H1 (cell line): Measurements from ENCODE around the gene EEF1AKMT3. TPM values are rescaled to one million over a fixed set of nuclear protein-coding genes. Genes with fewer than 3 reads are reported as not detected.

Experiments
- CBX8 ChIP-seq: fragments of 300-800, 300-1000 bp; sonication (generic); IDR thresholded peaks from 2 replicates; pipeline ENCODE4 v1.7.1; 2016; ENCODE audit warnings: low read depth, low read length, borderline replicate concordance
- CTBP2 ChIP-seq: IDR thresholded peaks from 2 replicates; pipeline ENCODE4 v1.7.0; 2011; ENCODE audit warnings: borderline replicate concordance, mild to moderate bottlenecking, moderate library complexity, mixed read lengths, low read length; ENCODE audit not compliant: insufficient read depth, insufficient read length
- KDM5A ChIP-seq: fragments of 200-600 bp; IDR thresholded peaks from 2 replicates; pipeline ENCODE4 v1.7.1; 2012; ENCODE audit warnings: mild to moderate bottlenecking, low read length, inconsistent platforms, mixed read lengths
- TAF7 ChIP-seq: optimal IDR thresholded peaks from 2 replicates; pipeline ENCODE3; 2011; ENCODE audit warnings: low read depth, mild to moderate bottlenecking, inconsistent platforms, low read length, moderate library complexity, borderline replicate concordance
- polyA plus RNA-seq, 7 experiments: library from polyadenylated mRNA; depleted of rRNA in 3 of 7; stranded (reverse) in 5 of 7; unstranded in 2 of 7; fragments of >200 nt in 5 of 7; fragments of 200-250 nt in 2 of 7; gene quantifications; 1 replicate in 5 of 7; 2 replicates in 1 of 7; 4 replicates in 1 of 7; pipeline versions ENCODE4 v1.2.1 to v1.2.3, GENCODE V29; 2011 to 2013; ENCODE audit warnings: missing spikeins in 2 of 7, mixed read lengths in 2 of 7
- total RNA-seq: library from RNA; stranded (reverse); fragmentation: NEBNext Ultra II Directional; extraction: Animal tissue kit (Norgen Biotek cat#: 25700); gene quantifications from 2 replicates; pipeline ENCODE4 v1.2.1, GENCODE V29; 2021
- TF ChIP-seq, protein P1 (sequence below): IDR thresholded peaks from 2 replicates; pipeline ENCODE4 v1.6.1; 2012; ENCODE audit warnings: inconsistent platforms

The EEF1AKMT3 gene
- total and polyA plus RNA-seq, 2 of the 8 experiments (the other 6 are each of a cell fraction or from before 2014, with no cell fraction given), result 3.1 to 4.4 TPM

DNA sequence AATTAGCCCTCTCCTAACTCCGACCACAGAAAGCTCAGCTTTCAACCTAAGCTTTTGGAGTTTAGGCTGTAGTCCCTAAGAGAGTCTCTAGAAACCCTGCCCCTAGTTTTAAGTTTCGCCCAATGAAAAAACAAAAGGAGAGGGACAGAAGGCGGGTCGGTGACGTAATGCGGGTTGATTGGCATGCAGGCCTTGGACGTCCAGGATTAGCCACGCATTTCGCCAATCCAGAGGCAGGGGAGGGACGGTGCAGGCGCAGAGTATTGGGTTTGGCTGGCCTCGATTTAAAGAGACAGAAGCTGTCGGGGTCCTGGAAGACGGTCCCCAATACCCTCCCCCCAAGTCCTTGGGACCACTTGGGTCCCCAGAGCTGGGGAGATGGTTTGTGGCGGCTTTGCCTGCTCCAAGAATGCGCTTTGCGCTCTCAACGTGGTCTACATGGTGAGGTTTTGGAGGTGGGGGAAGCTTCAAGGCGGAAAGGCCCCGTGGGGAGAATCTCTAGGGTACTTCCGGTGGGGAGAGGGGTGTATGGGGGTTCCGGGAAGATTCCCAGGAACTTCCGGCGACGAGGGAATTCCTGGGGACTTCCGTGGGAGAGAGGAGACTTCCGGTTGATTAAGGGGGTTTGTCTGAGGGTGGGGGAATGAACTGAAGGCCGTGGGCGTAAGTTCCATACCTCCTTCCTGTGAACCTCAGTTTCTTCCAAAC is 27.5 kb upstream of the EEF1AKMT3 start, which contains the start of gene TSPAN31 (continued):
- TF ChIP-seq, protein P1, sequence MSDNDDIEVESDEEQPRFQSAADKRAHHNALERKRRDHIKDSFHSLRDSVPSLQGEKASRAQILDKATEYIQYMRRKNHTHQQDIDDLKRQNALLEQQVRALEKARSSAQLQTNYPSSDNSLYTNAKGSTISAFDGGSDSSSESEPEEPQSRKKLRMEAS, result peak; percentile 36; the same call in 1 of the 2 replicates
- TF ChIP-seq KDM5A (0 out of 2 replicates have a peak, but pooled peaks have one; percentile 9), TAF7 (peak; percentile 64), CBX8 (no peak), CTBP2 (peak; percentile 77)
